ENCODE results near the gene G6PC1. TPM values are rescaled to one million over a fixed set of nuclear protein-coding genes. Genes with fewer than 3 reads are reported as not detected.

The G6PC1 gene
- total and polyA plus RNA-seq, 2 of the 4 experiments (the other 2 are of a cell fraction): not detected

DNA sequence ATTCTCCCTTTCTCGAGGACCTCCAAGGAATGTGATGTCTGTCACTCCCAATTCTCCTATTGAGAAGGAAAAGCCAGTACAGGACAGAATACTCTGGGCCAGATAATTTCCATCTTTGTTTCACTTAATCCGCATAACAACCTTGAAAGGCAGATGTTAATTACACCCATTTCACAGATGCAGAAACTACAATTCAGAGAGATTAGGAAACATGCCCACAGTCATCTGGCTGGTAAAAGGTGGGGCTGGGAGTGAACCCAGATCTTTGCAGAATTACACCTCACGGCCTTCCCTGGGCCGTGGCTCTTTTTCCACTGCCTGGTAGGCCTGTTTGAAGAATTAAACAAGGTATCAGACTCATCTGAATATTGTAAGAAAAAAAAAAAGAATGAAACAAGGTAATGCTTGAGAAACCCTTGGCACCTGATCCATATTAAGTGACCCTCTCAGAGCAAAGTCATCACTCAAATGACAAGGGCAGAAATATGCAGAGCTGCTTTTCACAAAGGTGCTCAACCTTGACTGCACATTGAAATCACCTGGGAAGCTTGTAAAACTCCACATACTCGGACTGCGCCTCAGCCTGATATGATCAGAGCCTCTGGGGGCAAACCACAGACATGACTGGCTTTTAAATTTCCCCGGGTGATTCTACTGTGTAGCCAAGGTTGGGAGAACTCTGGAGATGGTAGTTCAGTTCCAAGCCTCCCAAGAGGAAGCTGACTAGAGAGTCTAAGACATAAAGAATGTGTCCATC lies 16.6 kb upstream of the G6PC1 start:
- Histone ChIP-seq H3K27ac (ENCODE audit: insufficient read depth, low read length) (no peak overlapping the region), H3K9me1 (ENCODE audit: insufficient read depth, low read length) (no peaks in the 10 kb centered on the region; the same call in 1 of the 2 replicates), H2BK5ac (ENCODE audit: low read depth, low read length, poor library complexity, severe bottlenecking) (no peak overlapping the region), H4K8ac (ENCODE audit: low read depth in 2 of 2, low read length in 2 of 2) (no peak overlapping the region), H3K4me2 (ENCODE audit: low read depth, low read length) (no peak overlapping the region), H4K20me1 (ENCODE audit: insufficient read depth, low read length) (no peaks in the 10 kb centered on the region), H2BK20ac (ENCODE audit: low read depth, low read length) (no peak overlapping the region), H4K91ac (ENCODE audit: insufficient read depth, low read depth, low read length) (no peak overlapping the region), H3K9me3 (ENCODE audit: control insufficient read depth, insufficient read depth, low read length) (no peaks in the 10 kb centered on the region), H2AFZ (replicated peaks; ENCODE audit: low read length, poor library complexity) (no peak overlapping the region), H3K56ac (ENCODE audit: extremely low read depth, insufficient read depth, low read length) (no peak overlapping the region), H3K4me1 (ENCODE audit: control insufficient read depth, insufficient read depth, low read length) (peaks cover 2% of the 10 kb centered on the region; the same call in 1 of the 2 replicates), H3K36me3 (ENCODE audit: control insufficient read depth, insufficient read depth, low read length) (no peaks in the 10 kb centered on the region), H4K5ac (ENCODE audit: low read depth, low read length) (no peak overlapping the region), H3K79me1 (ENCODE audit: low read depth in 1 of 2, low read length in 2 of 2) (no peaks in the 10 kb centered on the region), H2AK9ac (replicated peaks; ENCODE audit: low read depth, low read length, poor library complexity) (no peak overlapping the region), H3K18ac (ENCODE audit: low read depth, low read length) (no peak overlapping the region), H2BK120ac (ENCODE audit: low read depth, low read length) (no peak overlapping the region), H3K23ac (ENCODE audit: low read depth, low read length) (no peak overlapping the region), H3K27me3 (ENCODE audit: control insufficient read depth, insufficient read depth, low read length) (peaks cover 19% of the 10 kb centered on the region), H2BK15ac (ENCODE audit: low read depth, low read length) (no peak overlapping the region), H3K4ac (ENCODE audit: low read depth, low read length) (no peak overlapping the region), H2AK5ac (ENCODE audit: low read depth, low read length) (no peak overlapping the region), H3K9ac (ENCODE audit: low read depth, low read length) (no peak overlapping the region), H3K4me3 (ENCODE audit: insufficient read depth, low read depth, low read length) (no peak overlapping the region), H3K14ac (replicated peaks; ENCODE audit: low read depth, low read length) (no peak overlapping the region)
- POLR2A ChIA-PET (ENCODE audit: unreplicated experiment): no interaction called here
- in situ Hi-C loops (cut with MboI; ENCODE audit: low sequenced_read_pairs): loop anchor here (25.0 kb wide), 1 partner anchor 428 kb away; no protein-coding TSS in a partner anchor
- BruUV-seq (replicated peaks): no TSS peak
- DNase-seq (no peak), ATAC-seq (ENCODE audit: low read depth) (no peak)
- intact Hi-C loops (cut with micrococcal nuclease): no loop called here
- CTCF ChIA-PET: no interaction called here
- TF ChIP-seq RAD21 (IDR thresholded peaks at IDR 0.05; ENCODE audit: low read length): no peak
- no peak for TF ChIP-seq BHLHE40 (IDR thresholded peaks at IDR 0.05; ENCODE audit: low read depth, low read length)
- TF ChIP-seq SMC3 (IDR thresholded peaks at IDR 0.05; ENCODE audit: low read depth, low read length): no peak
- no peak for TF ChIP-seq CEBPB (IDR thresholded peaks at IDR 0.05; ENCODE audit: low read depth, low read length)
- TF ChIP-seq CHD1 (IDR thresholded peaks at IDR 0.05; ENCODE audit: low read depth, low read length): no peak
- no peak for TF ChIP-seq MAFK (IDR thresholded peaks at IDR 0.05; ENCODE audit: low read depth, low read length)
- TF ChIP-seq MXI1 (IDR thresholded peaks at IDR 0.05; ENCODE audit: borderline replicate concordance, low read depth, low read length): no peak
- TF ChIP-seq FOS (IDR thresholded peaks at IDR 0.05; ENCODE audit: low read depth, low read length): no peak
- no peak for TF ChIP-seq RFX5 (IDR thresholded peaks at IDR 0.05; ENCODE audit: low read depth, low read length)
- TF ChIP-seq, protein P1, sequence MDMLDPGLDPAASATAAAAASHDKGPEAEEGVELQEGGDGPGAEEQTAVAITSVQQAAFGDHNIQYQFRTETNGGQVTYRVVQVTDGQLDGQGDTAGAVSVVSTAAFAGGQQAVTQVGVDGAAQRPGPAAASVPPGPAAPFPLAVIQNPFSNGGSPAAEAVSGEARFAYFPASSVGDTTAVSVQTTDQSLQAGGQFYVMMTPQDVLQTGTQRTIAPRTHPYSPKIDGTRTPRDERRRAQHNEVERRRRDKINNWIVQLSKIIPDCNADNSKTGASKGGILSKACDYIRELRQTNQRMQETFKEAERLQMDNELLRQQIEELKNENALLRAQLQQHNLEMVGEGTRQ (IDR thresholded peaks at IDR 0.05; ENCODE audit: low read depth, low read length): no peak
- TF ChIP-seq RCOR1 (IDR thresholded peaks at IDR 0.05; ENCODE audit: insufficient replicate concordance, low read length): no peak
- TF ChIP-seq, protein P2, sequence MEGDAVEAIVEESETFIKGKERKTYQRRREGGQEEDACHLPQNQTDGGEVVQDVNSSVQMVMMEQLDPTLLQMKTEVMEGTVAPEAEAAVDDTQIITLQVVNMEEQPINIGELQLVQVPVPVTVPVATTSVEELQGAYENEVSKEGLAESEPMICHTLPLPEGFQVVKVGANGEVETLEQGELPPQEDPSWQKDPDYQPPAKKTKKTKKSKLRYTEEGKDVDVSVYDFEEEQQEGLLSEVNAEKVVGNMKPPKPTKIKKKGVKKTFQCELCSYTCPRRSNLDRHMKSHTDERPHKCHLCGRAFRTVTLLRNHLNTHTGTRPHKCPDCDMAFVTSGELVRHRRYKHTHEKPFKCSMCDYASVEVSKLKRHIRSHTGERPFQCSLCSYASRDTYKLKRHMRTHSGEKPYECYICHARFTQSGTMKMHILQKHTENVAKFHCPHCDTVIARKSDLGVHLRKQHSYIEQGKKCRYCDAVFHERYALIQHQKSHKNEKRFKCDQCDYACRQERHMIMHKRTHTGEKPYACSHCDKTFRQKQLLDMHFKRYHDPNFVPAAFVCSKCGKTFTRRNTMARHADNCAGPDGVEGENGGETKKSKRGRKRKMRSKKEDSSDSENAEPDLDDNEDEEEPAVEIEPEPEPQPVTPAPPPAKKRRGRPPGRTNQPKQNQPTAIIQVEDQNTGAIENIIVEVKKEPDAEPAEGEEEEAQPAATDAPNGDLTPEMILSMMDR (conservative IDR thresholded peaks at IDR 0.05; ENCODE audit: low read depth, low read length): no peak
- TF ChIP-seq POLR2A (IDR thresholded peaks at IDR 0.05; ENCODE audit: low read depth, low read length): no peak
- TF ChIP-seq NFE2L2 (IDR thresholded peaks at IDR 0.05; ENCODE audit: low read depth, low read length): no peak
- TF ChIP-seq, protein P3, sequence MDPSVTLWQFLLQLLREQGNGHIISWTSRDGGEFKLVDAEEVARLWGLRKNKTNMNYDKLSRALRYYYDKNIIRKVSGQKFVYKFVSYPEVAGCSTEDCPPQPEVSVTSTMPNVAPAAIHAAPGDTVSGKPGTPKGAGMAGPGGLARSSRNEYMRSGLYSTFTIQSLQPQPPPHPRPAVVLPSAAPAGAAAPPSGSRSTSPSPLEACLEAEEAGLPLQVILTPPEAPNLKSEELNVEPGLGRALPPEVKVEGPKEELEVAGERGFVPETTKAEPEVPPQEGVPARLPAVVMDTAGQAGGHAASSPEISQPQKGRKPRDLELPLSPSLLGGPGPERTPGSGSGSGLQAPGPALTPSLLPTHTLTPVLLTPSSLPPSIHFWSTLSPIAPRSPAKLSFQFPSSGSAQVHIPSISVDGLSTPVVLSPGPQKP (IDR thresholded peaks at IDR 0.05; ENCODE audit: borderline replicate concordance, low read depth, low read length): no peak
- no peak for TF ChIP-seq MAZ (IDR thresholded peaks at IDR 0.05; ENCODE audit: borderline replicate concordance, low read depth, low read length)
- dilution Hi-C loops (cut with HindIII; ENCODE audit: low sequenced_read_pairs, unreplicated experiment): no loop called here
- WGBS, 2 experiments (ENCODE audit: extremely low coverage in 2 of 2, insufficient read length in 1 of 2): 83% methylated on average over 2 of the region's 7 CpGs; no CpG with 5 or more reads in 1 of the 2 experiments
